ENCODE data around the gene HLA-C. TPM values are rescaled to one million over a fixed set of nuclear protein-coding genes. Genes with fewer than 3 reads are reported as not detected.

The HLA-C gene
- total and polyA plus RNA-seq, 2 experiments from 2014 or later = 394 to 451 TPM

- Histone ChIP-seq H3K36me3 (replicated peaks; ENCODE audit: insufficient read depth, low read depth) (no peaks in the 10 kb centered on the region), H3K4me1 (ENCODE audit: insufficient read depth) (no peaks in the 10 kb centered on the region), H3K9me2 (replicated peaks; ENCODE audit: insufficient read depth) (no peaks in the 10 kb centered on the region), H3K9me3 (ENCODE audit: low read depth) (no peaks in the 10 kb centered on the region), H3K27ac (no peak overlapping the region), H3K4me2 (no peak overlapping the region), H3K27me3 (no peaks in the 10 kb centered on the region), H4K20me1 (ENCODE audit: insufficient read depth, poor library complexity, severe bottlenecking) (no peaks in the 10 kb centered on the region), H3K4me3 (no peak overlapping the region), H2AFZ (no peak overlapping the region), H3K79me2 (no peaks in the 10 kb centered on the region)
- 88% methylated on average over 4 of the region's 4 CpGs for WGBS (ENCODE audit: low lambda C conversion rate, missing lambda C conversion rate)
- no peak for DNase-seq (ENCODE audit: low spot score)
- no peak for TF ChIP-seq EZH2phosphoT487 (IDR thresholded peaks at IDR 0.05; ENCODE audit: low read depth, severe bottlenecking, unreplicated experiment)
Observed at GRCh38 chr6:31251261-31251660, 20.6 kb downstream of the HLA-C start.

DNA sequence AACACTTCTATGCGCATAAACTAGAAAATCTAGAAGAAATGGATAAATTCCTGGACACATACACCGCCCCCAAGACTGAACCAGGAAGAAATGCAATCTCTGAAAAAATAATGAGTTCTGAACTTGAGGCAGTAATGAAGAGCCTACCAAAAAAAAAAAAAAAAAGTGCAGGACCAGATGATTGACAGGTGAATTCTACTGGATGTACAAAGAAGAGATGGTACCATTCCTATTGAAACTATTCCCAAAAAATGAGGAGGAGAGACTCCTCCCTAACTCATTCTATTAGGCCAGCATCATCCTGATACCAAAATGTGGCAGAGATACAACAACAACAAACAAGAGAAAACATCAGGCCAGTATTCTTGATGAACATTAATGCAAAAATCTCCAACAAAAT lies 22.7 kb downstream of the HLA-C start:
- TF ChIP-seq, protein P1, sequence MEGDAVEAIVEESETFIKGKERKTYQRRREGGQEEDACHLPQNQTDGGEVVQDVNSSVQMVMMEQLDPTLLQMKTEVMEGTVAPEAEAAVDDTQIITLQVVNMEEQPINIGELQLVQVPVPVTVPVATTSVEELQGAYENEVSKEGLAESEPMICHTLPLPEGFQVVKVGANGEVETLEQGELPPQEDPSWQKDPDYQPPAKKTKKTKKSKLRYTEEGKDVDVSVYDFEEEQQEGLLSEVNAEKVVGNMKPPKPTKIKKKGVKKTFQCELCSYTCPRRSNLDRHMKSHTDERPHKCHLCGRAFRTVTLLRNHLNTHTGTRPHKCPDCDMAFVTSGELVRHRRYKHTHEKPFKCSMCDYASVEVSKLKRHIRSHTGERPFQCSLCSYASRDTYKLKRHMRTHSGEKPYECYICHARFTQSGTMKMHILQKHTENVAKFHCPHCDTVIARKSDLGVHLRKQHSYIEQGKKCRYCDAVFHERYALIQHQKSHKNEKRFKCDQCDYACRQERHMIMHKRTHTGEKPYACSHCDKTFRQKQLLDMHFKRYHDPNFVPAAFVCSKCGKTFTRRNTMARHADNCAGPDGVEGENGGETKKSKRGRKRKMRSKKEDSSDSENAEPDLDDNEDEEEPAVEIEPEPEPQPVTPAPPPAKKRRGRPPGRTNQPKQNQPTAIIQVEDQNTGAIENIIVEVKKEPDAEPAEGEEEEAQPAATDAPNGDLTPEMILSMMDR (IDR thresholded peaks at IDR 0.05; ENCODE audit: poor library complexity) = no peak
- TF ChIP-seq EZH2phosphoT487 (IDR thresholded peaks at IDR 0.05; ENCODE audit: low read depth, severe bottlenecking, unreplicated experiment) (no peak), EZH2 (IDR thresholded peaks at IDR 0.05; ENCODE audit: borderline replicate concordance) (no peak)
- Histone ChIP-seq H3K9me2 (replicated peaks; ENCODE audit: insufficient read depth) (no peaks in the 10 kb centered on the region), H3K27me3 (no peaks in the 10 kb centered on the region), H3K9me3 (ENCODE audit: low read depth) (no peaks in the 10 kb centered on the region), H3K79me2 (no peaks in the 10 kb centered on the region), H3K27ac (no peak overlapping the region), H3K36me3 (replicated peaks; ENCODE audit: insufficient read depth, low read depth) (no peaks in the 10 kb centered on the region), H3K4me1 (ENCODE audit: insufficient read depth) (no peaks in the 10 kb centered on the region), H3K4me3 (no peak overlapping the region), H4K20me1 (ENCODE audit: insufficient read depth, poor library complexity, severe bottlenecking) (no peaks in the 10 kb centered on the region), H3K4me2 (no peak overlapping the region), H2AFZ (no peak overlapping the region)
- WGBS (ENCODE audit: low lambda C conversion rate, missing lambda C conversion rate) = 88% methylated on average over 2 of the region's 2 CpGs
- DNase-seq (ENCODE audit: low spot score) = no peak

DNA sequence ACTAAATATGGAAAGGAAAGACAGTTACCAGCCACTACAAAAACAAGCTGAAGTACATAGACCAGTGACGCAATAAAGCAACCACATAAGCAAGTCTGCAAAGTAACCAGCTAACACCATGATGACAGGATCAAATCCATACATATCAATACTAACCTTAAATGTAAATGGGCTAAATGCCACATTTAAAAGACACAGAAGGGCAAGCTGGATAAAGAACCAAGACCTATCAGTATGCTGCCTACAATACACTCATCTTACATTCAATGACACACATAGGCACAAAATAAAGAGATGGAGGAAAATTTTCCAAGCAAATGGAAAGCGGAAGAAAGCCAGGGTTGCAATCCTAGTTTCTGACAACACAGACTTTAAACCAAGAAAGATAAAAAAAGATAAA lies 24.1 kb downstream of the HLA-C start:
- H3K36me3 ChIP-seq (replicated peaks; ENCODE audit: insufficient read depth, low read depth) = no peaks in the 10 kb centered on the region
- H4K20me1 ChIP-seq (ENCODE audit: insufficient read depth, poor library complexity, severe bottlenecking) = no peaks in the 10 kb centered on the region
- peaks cover under 1% of the 10 kb centered on the region for H3K27me3 ChIP-seq
- H3K9me3 ChIP-seq (ENCODE audit: low read depth) = no peaks in the 10 kb centered on the region
- H3K79me2 ChIP-seq = no peaks in the 10 kb centered on the region
- DNase-seq (ENCODE audit: low spot score) = no peak
- no peak overlapping the region for H2AFZ ChIP-seq
- no peak overlapping the region for H3K27ac ChIP-seq
- H3K9me2 ChIP-seq (replicated peaks; ENCODE audit: insufficient read depth) = no peaks in the 10 kb centered on the region
- no peaks in the 10 kb centered on the region for H3K4me1 ChIP-seq (ENCODE audit: insufficient read depth)
- 48% methylated on average over 2 of the region's 2 CpGs for WGBS (ENCODE audit: low lambda C conversion rate, missing lambda C conversion rate)
- TF ChIP-seq, protein P1 (IDR thresholded peaks at IDR 0.05; ENCODE audit: poor library complexity) = no peak
- TF ChIP-seq EZH2phosphoT487 (IDR thresholded peaks at IDR 0.05; ENCODE audit: low read depth, severe bottlenecking, unreplicated experiment) (no peak), EZH2 (IDR thresholded peaks at IDR 0.05; ENCODE audit: borderline replicate concordance) (no peak)
- H3K4me2 ChIP-seq = no peak overlapping the region
- H3K4me3 ChIP-seq = no peak overlapping the region

DNA sequence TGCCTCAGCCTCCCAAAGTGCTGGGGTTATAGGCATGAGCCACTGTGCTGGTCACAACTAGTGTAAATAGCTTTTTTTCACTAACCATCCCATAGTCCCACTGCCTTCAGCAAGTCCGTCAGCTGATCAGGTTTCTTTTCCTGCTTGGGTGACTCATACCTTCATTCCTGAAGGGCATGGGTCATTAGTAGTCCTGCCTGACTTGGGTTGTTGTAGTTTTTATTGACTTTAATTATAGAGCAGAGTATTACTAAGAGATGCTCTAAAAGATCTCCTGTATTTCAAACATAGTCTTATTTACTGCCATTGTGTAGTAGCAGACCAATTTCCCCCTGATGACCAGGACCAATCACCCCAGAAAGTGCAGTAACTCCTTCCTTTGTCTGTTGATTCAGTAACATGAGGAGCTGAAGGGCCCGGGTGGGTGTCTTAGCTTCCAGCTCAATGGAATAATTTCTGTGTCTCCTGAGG lies 25.8 kb downstream of the HLA-C start:
- no peak overlapping the region for H2AFZ ChIP-seq

More for the DNA sequence above, 25.8 kb downstream of the HLA-C start:
- no peak overlapping the region for H3K4me2 ChIP-seq
- peak; percentile 75 for DNase-seq (ENCODE audit: low spot score)
- peaks cover 3% of the 10 kb centered on the region for H3K27me3 ChIP-seq
- H3K36me3 ChIP-seq (replicated peaks; ENCODE audit: insufficient read depth, low read depth) = no peaks in the 10 kb centered on the region
- no peaks in the 10 kb centered on the region for H4K20me1 ChIP-seq (ENCODE audit: insufficient read depth, poor library complexity, severe bottlenecking)
- no peaks in the 10 kb centered on the region for H3K79me2 ChIP-seq
- no peak for TF ChIP-seq EZH2phosphoT487 (IDR thresholded peaks at IDR 0.05; ENCODE audit: low read depth, severe bottlenecking, unreplicated experiment)
- no peak for TF ChIP-seq EZH2 (IDR thresholded peaks at IDR 0.05; ENCODE audit: borderline replicate concordance)
- TF ChIP-seq, protein P1 (IDR thresholded peaks at IDR 0.05; ENCODE audit: poor library complexity) = no peak
- H3K27ac ChIP-seq = peak overlapping the region; percentile 50
- no peak overlapping the region for H3K4me3 ChIP-seq
- H3K9me3 ChIP-seq (ENCODE audit: low read depth) = no peaks in the 10 kb centered on the region
- 24% methylated on average over 2 of the region's 2 CpGs for WGBS (ENCODE audit: low lambda C conversion rate, missing lambda C conversion rate)
- H3K9me2 ChIP-seq (replicated peaks; ENCODE audit: insufficient read depth) = no peaks in the 10 kb centered on the region
- H3K4me1 ChIP-seq (ENCODE audit: insufficient read depth) = no peaks in the 10 kb centered on the region

Measured in hepatocyte (in vitro differentiated cells).